Dermis blood vessel endothelial cell (primary cell): ENCODE results near the gene CAMKMT. TPM values are rescaled to one million over a fixed set of nuclear protein-coding genes. Genes with fewer than 3 reads are reported as not detected.
A peak's percentile ranks its signal among the peaks of the same experiment; 100 is the strongest.

Experiments
- DNase-seq: peaks from one replicate; pipeline ENCODE4 v3.0.0; 2010
- total RNA-seq: library from RNA; depleted of rRNA; stranded (reverse); fragments of >200 nt; gene quantifications from 2 replicates; pipeline ENCODE4 v1.2.3, GENCODE V29; 2014

The CAMKMT gene
- total RNA-seq, 1 donor from 2014 or later: 4.8 TPM

GRCh38 chr2:44519026-44519425 lies 157.3 kb downstream of the CAMKMT start:
- no peak for DNase-seq

GRCh38 chr2:44522846-44523245 lies 161.1 kb downstream of the CAMKMT start:
- no peak for DNase-seq

DNA sequence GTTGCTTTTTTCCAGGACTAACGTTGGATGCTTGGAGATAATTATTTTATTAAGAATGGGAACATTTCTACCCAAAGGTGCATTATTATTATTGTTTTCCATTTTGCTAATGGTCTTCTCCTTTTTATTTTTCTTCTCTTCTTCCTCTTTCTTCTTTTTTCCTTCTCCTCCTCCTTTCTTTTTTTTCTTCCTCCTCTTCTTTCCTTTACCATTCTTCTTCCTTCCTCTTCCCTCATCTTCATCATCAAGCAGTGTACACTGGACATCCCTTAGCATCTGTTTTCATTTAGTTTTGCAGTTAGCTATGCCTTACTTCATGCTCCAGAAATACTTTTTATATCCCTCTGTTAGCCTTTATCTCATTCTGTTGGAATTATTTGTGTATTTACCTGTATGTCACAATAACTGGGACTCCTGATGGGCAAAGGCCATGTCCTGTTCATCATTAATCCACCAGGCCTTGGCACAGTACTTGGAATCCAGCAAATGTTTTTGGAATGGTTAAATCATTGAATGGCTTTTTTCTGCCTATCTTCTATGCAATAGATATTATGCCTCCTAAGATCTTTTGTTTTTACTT lies 162.7 kb downstream of the CAMKMT start:
- no peak for DNase-seq

DNA sequence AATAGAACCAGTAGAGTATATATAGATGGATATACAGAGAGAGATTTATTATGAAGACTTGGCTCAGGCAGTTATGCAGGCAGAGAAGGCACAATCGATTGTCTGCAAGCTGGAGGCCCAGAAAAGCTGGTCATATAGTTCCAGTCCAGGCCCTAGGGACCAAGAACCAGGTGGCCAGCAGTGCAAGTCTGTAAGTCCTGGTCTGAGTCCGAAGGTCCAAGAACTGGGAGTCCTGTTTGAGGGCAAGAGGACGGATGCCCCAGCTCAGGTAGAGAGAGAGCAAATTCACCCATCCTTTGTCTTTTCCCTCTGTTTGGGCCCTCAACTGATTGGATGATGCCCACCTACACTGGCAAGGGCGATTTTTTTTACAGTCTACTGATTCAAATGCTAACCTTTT lies 164.6 kb downstream of the CAMKMT start:
- no peak for DNase-seq

- DNase-seq: no peak
Measured at GRCh38 chr2:44528595-44528994, 166.8 kb downstream of the CAMKMT start.

GRCh38 chr2:44529448-44529847 lies 167.7 kb downstream of the CAMKMT start:
- no peak for DNase-seq

- DNase-seq: no peak
Measured at GRCh38 chr2:44531289-44531688, 169.5 kb downstream of the CAMKMT start.

GRCh38 chr2:44532031-44532430 lies 170.3 kb downstream of the CAMKMT start:
- no peak for DNase-seq

GRCh38 chr2:44533508-44533907 lies 171.8 kb downstream of the CAMKMT start:
- no peak for DNase-seq

- DNase-seq: no peak
Measured at GRCh38 chr2:44535376-44535775, 173.6 kb downstream of the CAMKMT start.

- DNase-seq: no peak
Measured at GRCh38 chr2:44537264-44537663, 175.5 kb downstream of the CAMKMT start.

GRCh38 chr2:44542520-44542919 lies 180.8 kb downstream of the CAMKMT start:
- no peak for DNase-seq

- DNase-seq: no peak
Measured at GRCh38 chr2:44543773-44544725, 182.3 kb downstream of the CAMKMT start.

GRCh38 chr2:44545005-44545404 lies 183.3 kb downstream of the CAMKMT start:
- DNase-seq: no peak

- DNase-seq: no peak
Measured at GRCh38 chr2:44546459-44547127, 184.8 kb downstream of the CAMKMT start.

- DNase-seq: no peak
Measured at GRCh38 chr2:44547718-44548117, 186.0 kb downstream of the CAMKMT start.

DNA sequence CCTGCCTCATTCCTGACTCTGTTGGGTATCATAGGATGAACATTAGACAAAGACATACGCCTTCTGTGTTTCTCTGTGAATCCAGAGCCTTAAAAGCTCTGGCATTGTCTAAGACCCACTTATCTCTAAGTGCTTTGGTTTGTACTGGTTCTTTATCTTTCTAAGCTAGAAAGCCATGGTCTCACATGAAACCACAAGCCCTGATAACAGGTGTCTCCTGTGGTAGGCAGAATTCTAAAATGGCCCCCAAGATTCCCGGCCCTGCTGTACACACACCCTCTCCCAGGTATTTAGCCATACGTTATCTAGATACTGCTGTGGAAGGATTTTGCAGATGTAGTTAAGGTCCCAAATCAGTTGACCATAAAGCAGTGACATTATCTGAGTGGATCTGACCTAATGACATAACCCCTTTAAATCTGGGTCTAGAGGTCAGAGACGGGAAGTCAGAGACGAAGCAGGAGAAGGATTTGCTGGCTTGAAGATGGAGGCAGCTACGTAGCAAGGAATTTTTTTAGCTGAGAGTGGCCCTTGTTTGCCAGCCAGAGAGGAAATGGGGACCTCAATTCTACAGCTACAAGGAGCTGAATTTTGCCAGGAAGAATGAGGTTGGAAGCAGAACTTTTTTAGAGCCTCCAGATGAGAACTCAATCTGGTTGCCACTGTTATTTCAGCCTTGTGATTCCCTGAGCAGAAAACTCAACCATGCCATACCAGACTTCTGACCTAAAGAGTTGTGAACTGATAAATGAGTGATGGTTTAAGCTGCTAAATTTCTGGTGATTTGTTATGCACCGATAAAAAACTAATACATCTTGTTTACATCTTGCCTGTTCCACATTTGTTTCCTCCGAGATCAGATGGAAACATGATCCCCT lies 186.7 kb downstream of the CAMKMT start:
- no peak for DNase-seq

- DNase-seq: peak; percentile 69
Measured at GRCh38 chr2:44549099-44549471, 187.3 kb downstream of the CAMKMT start.

DNA sequence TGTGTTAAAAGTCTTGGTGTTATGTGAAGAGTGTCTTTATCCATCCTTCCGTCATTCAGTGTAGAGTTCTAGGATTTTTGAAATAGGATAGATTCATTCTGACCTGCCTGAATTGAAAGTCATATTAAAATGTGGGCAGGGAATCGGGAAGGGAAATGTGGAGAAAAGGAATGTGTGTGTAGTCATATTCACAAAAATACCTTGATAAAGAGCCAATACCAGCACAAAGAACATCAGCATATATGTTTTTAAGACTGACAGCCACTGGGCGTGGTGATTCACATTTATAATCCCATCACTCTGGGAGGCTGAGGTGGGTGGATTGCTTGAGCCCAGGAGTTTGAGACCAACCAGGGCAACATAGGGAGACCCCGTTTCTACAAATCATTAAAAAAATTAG lies 188.1 kb downstream of the CAMKMT start:
- DNase-seq: no peak

GRCh38 chr2:44550561-44550960 lies 188.8 kb downstream of the CAMKMT start:
- peak; percentile 48 for DNase-seq

GRCh38 chr2:44551497-44551896 lies 189.8 kb downstream of the CAMKMT start:
- no peak for DNase-seq

GRCh38 chr2:44553456-44553855 lies 191.7 kb downstream of the CAMKMT start:
- peak; percentile 77 for DNase-seq

GRCh38 chr2:44555700-44556099 lies 194.0 kb downstream of the CAMKMT start:
- no peak for DNase-seq
